Spleen (tissue), 7 donors: ENCODE results near the gene ATXN1.

Source experiments
- CTCF ChIP-seq, 11 experiments: fragments of 200-600 bp in 7 of 11; fragments of 450-650 bp in 4 of 11; sonication (generic) in 4 of 11; IDR thresholded peaks in 8 of 11; conservative IDR thresholded peaks in 3 of 11; 1 replicate in 7 of 11; 2 replicates in 4 of 11; pipeline versions ENCODE4 v1.4.0 to v1.8.0; 2016 to 2021; ENCODE audit warnings: antibody characterized with exemption in 11 of 11, inconsistent platforms in 4 of 11, mild to moderate bottlenecking in 1 of 11
- POLR2AphosphoS5 ChIP-seq, 3 donors: sonication (generic); formaldehyde crosslinking; IDR thresholded peaks; one replicate each; pipeline ENCODE4 v1.5.1; 2017; ENCODE audit warnings: antibody characterized with exemption in 3 of 3
- donor health status: DM: no; HTN: no; CAD: no; lungs with moderate emphysema.
- donor health status: DM: no; HTN: no; CAD: no.
- donor health status: DM: no; HTN: no; CAD: no.

GRCh38 chr6:16360365-16360764 is 400.9 kb downstream of the ATXN1 start:
- TF ChIP-seq CTCF (IDR thresholded peaks at IDR 0.05 in 8 of 11, conservative IDR thresholded peaks at IDR 0.05 in 3 of 11) (no peak), POLR2AphosphoS5 (IDR thresholded peaks at IDR 0.05) (no peak)
